Body of pancreas (tissue), 4 donors: Measurements from ENCODE around the gene KRTAP4-4.
"Not testable (repeated sequence)": the region's sequence is repeated elsewhere in the genome, so short reads cannot be mapped to it uniquely, and the experiment has no call there.

ENCODE experiments used
- POLR2A ChIP-seq, 3 donors: fragments of 450-650 bp; IDR thresholded peaks; one replicate each; pipeline ENCODE4 v1.6.1; 2016; ENCODE audit warnings: antibody characterized with exemption in 3 of 3, mild to moderate bottlenecking in 2 of 3
- TF ChIP-seq, protein P1 (sequence below), 7 experiments: fragments of 450-650 bp in 4 of 7; fragments of 200-600 bp in 3 of 7; sonication (generic) in 3 of 7; IDR thresholded peaks; one replicate each; pipeline ENCODE4 v1.5.1; 2016 to 2019; ENCODE audit warnings: antibody characterized with exemption in 7 of 7

DNA sequence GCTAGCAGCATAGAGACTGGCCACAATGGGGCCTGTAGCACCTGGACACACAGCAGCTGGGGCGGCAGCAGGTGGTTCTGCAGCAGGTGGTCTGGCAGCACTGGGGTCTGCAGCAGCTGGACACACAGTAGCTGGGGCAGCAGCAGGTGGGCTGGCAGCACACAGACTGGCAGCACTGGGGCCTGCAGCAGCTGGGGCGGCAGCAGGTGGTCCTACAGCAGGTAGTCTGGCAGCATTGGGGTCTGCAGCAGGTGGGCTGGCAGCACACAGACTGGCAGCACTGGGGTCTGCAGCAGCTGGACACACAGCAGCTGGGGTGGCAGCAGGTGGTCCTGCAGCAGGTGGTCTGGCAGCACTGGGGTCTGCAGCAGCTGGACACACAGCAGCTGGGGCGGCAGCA lies 358 bp downstream of the KRTAP4-4 start:
- TF ChIP-seq, protein P1, sequence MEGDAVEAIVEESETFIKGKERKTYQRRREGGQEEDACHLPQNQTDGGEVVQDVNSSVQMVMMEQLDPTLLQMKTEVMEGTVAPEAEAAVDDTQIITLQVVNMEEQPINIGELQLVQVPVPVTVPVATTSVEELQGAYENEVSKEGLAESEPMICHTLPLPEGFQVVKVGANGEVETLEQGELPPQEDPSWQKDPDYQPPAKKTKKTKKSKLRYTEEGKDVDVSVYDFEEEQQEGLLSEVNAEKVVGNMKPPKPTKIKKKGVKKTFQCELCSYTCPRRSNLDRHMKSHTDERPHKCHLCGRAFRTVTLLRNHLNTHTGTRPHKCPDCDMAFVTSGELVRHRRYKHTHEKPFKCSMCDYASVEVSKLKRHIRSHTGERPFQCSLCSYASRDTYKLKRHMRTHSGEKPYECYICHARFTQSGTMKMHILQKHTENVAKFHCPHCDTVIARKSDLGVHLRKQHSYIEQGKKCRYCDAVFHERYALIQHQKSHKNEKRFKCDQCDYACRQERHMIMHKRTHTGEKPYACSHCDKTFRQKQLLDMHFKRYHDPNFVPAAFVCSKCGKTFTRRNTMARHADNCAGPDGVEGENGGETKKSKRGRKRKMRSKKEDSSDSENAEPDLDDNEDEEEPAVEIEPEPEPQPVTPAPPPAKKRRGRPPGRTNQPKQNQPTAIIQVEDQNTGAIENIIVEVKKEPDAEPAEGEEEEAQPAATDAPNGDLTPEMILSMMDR (IDR thresholded peaks at IDR 0.05) = not testable (repeated sequence)
- TF ChIP-seq POLR2A (IDR thresholded peaks at IDR 0.05) = not testable (repeated sequence)
